C4-2B (cell line): ENCODE results near the gene ZP1.

Source experiments
- ZFX ChIP-seq: fragments of 450-650 bp; IDR thresholded peaks from 2 replicates; pipeline ENCODE4 v1.6.1; 2017
- TF ChIP-seq, protein P1 (sequence below): fragments of 450-650 bp; conservative IDR thresholded peaks from 2 replicates; pipeline ENCODE4 v1.5.1; 2017; ENCODE audit warnings: mild to moderate bottlenecking

DNA sequence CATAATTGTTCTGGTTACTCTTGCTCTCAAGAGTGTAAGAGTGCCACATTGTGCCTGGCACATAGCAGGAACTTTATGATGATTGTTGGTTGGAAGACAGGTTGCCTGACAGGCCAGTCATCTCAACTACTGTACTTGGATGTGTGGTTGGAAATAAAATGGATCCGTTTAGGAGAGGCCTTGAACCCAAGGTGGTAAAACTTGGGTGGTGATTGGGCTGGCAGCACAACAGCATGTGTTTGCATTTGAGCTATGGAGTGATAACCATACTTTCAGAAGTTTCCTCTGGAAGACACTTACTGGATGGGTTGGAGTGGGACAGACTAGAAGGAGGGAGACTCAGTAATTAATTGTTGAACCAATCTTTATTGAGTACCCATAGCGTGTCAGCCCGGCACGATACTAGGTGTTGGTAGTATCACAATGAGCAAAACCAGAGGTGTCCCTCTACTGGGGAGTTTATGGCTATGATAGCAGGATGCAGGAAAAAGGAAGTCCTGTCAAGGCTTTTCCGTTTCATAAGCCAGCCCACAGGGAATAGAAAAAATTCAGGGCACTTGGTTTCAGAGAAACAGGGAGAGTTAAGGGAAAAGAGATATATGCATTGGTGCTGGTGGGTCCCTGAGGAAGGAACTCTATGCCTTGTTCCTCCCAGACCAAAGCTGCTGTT is 43.5 kb downstream of the ZP1 start:
- TF ChIP-seq, protein P1, sequence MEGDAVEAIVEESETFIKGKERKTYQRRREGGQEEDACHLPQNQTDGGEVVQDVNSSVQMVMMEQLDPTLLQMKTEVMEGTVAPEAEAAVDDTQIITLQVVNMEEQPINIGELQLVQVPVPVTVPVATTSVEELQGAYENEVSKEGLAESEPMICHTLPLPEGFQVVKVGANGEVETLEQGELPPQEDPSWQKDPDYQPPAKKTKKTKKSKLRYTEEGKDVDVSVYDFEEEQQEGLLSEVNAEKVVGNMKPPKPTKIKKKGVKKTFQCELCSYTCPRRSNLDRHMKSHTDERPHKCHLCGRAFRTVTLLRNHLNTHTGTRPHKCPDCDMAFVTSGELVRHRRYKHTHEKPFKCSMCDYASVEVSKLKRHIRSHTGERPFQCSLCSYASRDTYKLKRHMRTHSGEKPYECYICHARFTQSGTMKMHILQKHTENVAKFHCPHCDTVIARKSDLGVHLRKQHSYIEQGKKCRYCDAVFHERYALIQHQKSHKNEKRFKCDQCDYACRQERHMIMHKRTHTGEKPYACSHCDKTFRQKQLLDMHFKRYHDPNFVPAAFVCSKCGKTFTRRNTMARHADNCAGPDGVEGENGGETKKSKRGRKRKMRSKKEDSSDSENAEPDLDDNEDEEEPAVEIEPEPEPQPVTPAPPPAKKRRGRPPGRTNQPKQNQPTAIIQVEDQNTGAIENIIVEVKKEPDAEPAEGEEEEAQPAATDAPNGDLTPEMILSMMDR = no peak
- no peak for TF ChIP-seq ZFX
